GM12878 (cell line): ENCODE results near the gene ARL16. TPM values are rescaled to one million over a fixed set of nuclear protein-coding genes. Genes with fewer than 3 reads are reported as not detected.

Experiments
- BACH1 ChIP-seq: fragments of 450-650 bp; IDR thresholded peaks from 2 replicates; pipeline ENCODE4 v1.6.1; 2017; ENCODE audit warnings: mild to moderate bottlenecking, borderline replicate concordance
- CBX5 ChIP-seq: sonication (generic); IDR thresholded peaks from 2 replicates; pipeline ENCODE4 v1.6.1; 2016; ENCODE audit warnings: low read depth, moderate library complexity, mild to moderate bottlenecking, inconsistent platforms
- CEBPB ChIP-seq, 2 experiments: fragments of 150-350 bp in 1 of 2; IDR thresholded peaks; 2 replicates each; pipeline ENCODE4 v1.6.1; 2012 to 2014; ENCODE audit warnings: low read depth in 2 of 2, low read length in 2 of 2, borderline replicate concordance in 1 of 2, inconsistent platforms in 1 of 2
- CREM ChIP-seq: IDR thresholded peaks from 2 replicates; pipeline ENCODE4 v1.6.1; 2014; ENCODE audit warnings: antibody characterized with exemption, low read depth
- EZH2 ChIP-seq: IDR thresholded peaks from 2 replicates; pipeline ENCODE4 v1.6.1; 2012; ENCODE audit warnings: low read depth, mild to moderate bottlenecking, control low read depth, inconsistent platforms, low read length, borderline replicate concordance; ENCODE audit not compliant: control insufficient read depth
- GABPA ChIP-seq: IDR thresholded peaks from 2 replicates; pipeline ENCODE4 v1.6.1; 2014; ENCODE audit warnings: antibody characterized with exemption, low read depth, mild to moderate bottlenecking, inconsistent platforms
- LARP7 ChIP-seq: fragments of 450-650 bp; IDR thresholded peaks from 2 replicates; pipeline ENCODE4 v1.6.1; 2017; ENCODE audit warnings: mild to moderate bottlenecking
- MTA3 ChIP-seq: IDR thresholded peaks from 2 replicates; pipeline ENCODE4 v1.6.1; 2012; ENCODE audit warnings: low read length, inconsistent platforms, borderline replicate concordance
- NR2C1 ChIP-seq: fragments of 450-650 bp; IDR thresholded peaks from 2 replicates; pipeline ENCODE4 v1.6.1; 2017; ENCODE audit warnings: antibody characterized with exemption, mild to moderate bottlenecking, moderate library complexity
- PAX8 ChIP-seq: fragments of 450-650 bp; IDR thresholded peaks from 2 replicates; pipeline ENCODE4 v1.6.1; 2017; ENCODE audit warnings: mild to moderate bottlenecking, moderate library complexity
- PKNOX1 ChIP-seq: fragments of 450-650 bp; IDR thresholded peaks from 2 replicates; pipeline ENCODE4 v1.6.1; 2016; ENCODE audit warnings: mild to moderate bottlenecking
- POLR2A ChIP-seq: IDR thresholded peaks from 2 replicates; pipeline ENCODE4 v1.6.1; 2011; ENCODE audit warnings: low read depth, mild to moderate bottlenecking, low read length
- POU2F2 ChIP-seq: IDR thresholded peaks from 3 replicates; pipeline ENCODE4 v1.6.1; 2011; ENCODE audit warnings: low read depth, mild to moderate bottlenecking, low read length, borderline replicate concordance
- SMAD1 ChIP-seq: fragments of 450-650 bp; IDR thresholded peaks from 2 replicates; pipeline ENCODE4 v1.6.1; 2018; ENCODE audit warnings: mild to moderate bottlenecking, low read depth; ENCODE audit not compliant: partially characterized antibody
- SP1 ChIP-seq: IDR thresholded peaks from one replicate; pipeline ENCODE4 v1.6.1; 2011; ENCODE audit warnings: low read depth, low read length
- SREBF2 ChIP-seq: IDR thresholded peaks from 2 replicates; pipeline ENCODE4 v1.6.1; 2012; ENCODE audit warnings: mild to moderate bottlenecking, low read length
- STAT3 ChIP-seq: IDR thresholded peaks from 2 replicates; pipeline ENCODE4 v1.6.1; 2011; ENCODE audit warnings: low read depth, low read length, improper control_type of control experiment
- YBX1 ChIP-seq: fragments of 450-650 bp; IDR thresholded peaks from 2 replicates; pipeline ENCODE4 v1.6.1; 2016; ENCODE audit warnings: antibody characterized with exemption
- ZBED1 ChIP-seq: IDR thresholded peaks from 2 replicates; pipeline ENCODE4 v1.6.1; 2016; ENCODE audit warnings: borderline replicate concordance
- ZBTB11 ChIP-seq: fragments of 450-650 bp; formaldehyde crosslinking; IDR thresholded peaks from 2 replicates; pipeline ENCODE4 v1.5.0; 2022; ENCODE audit warnings: mild to moderate bottlenecking, missing genetic modification characterization
- ZBTB40 ChIP-seq: fragments of 450-650 bp; IDR thresholded peaks from 2 replicates; pipeline ENCODE4 v1.6.1; 2016; ENCODE audit warnings: mild to moderate bottlenecking, moderate library complexity, borderline replicate concordance
- ZNF622 ChIP-seq: fragments of 450-650 bp; IDR thresholded peaks from 2 replicates; pipeline ENCODE4 v1.6.1; 2017; ENCODE audit warnings: mild to moderate bottlenecking, inconsistent platforms
- polyA plus RNA-seq, 11 experiments: library from polyadenylated mRNA; depleted of rRNA in 4 of 11; unstranded in 6 of 11; stranded (reverse) in 5 of 11; fragments of >200 nt; fragmentation: Nextera tagmentation in 4 of 11; fragmentation: Illumina TruSeq in 1 of 11; extraction: Ambion mirVana in 4 of 11; extraction: Trizol in 1 of 11; gene quantifications; 1 replicate in 1 of 11; 2 replicates in 10 of 11; pipeline versions ENCODE4 v1.2.1 to v1.2.3, GENCODE V29; 2011 to 2016; ENCODE audit warnings: inconsistent platforms in 2 of 11, missing spikeins in 2 of 11, low read depth in 1 of 11
- total RNA-seq, 4 experiments: library from RNA; depleted of rRNA in 3 of 4; stranded (reverse); fragments of >200 nt in 3 of 4; fragmentation: Illumina TruSeq in 1 of 4; extraction: Trizol in 1 of 4; gene quantifications; 2 replicates each; pipeline versions ENCODE4 v1.2.1 to v1.2.3, GENCODE V29; 2013 to 2021
- TF ChIP-seq, protein P1 (sequence below): IDR thresholded peaks from 2 replicates; pipeline ENCODE4 v1.6.1; 2012; ENCODE audit warnings: low read depth, low read length, improper control_type of control experiment

Gene ARL16
- total and polyA plus RNA-seq, 10 of the 15 experiments (the other 5 are each of a cell fraction or from before 2014, with no cell fraction given), result 4.7 to 47.6 (median 30.9) TPM

- TF ChIP-seq ZBTB11 (CRISPR knock-in tag) (no peak), POU2F2 (peak; percentile 89), PAX8 (no peak), ZBTB40 (peak; percentile 95), CEBPB (IDR thresholded peaks at IDR 0.05; ENCODE audit: borderline replicate concordance in 1 of 2, low read depth in 2 of 2, low read length in 2 of 2) (no peak), BACH1 (peak; percentile 75), SMAD1 (no peak), SREBF2 (peak; percentile 47; the same call in 1 of the 2 replicates), SP1 (peak; percentile 93), CREM (peak; percentile 9; the same call in 1 of the 2 replicates), ZNF622 (no peak), GABPA (peak; percentile 95), ZBED1 (no peak; the same call in 1 of the 2 replicates), STAT3 (no peak), YBX1 (no peak), MTA3 (no peak), NR2C1 (peak; percentile 76), PKNOX1 (peak; percentile 100), LARP7 (peak; percentile 54; the same call in 1 of the 2 replicates), POLR2A (peak; percentile 99), EZH2 (no peak), CBX5 (no peak)
- TF ChIP-seq, protein P1, sequence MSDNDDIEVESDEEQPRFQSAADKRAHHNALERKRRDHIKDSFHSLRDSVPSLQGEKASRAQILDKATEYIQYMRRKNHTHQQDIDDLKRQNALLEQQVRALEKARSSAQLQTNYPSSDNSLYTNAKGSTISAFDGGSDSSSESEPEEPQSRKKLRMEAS, result peak; percentile 66; the same call in 1 of the 2 replicates
Observed at GRCh38 chr17:81666342-81667191, 17.0 kb downstream of the ARL16 start, which contains the start of the genes CCDC137 and OXLD1 (continued).
